ENCODE data around the gene CRIP1.

The CRIP1 gene

GRCh38 chr14:105490572-105491365, 4.1 kb downstream of the CRIP1 start, which contains the start of gene TEDC1:
TSS of gene TEDC1 (plus strand) at chr14:105491246. CDS start at chr14:105491376, 130 bp downstream.
- in situ Hi-C loops (cut with MboI; ENCODE audit: low sequenced_read_pairs) = loop anchor here (25.0 kb wide), 1 partner anchor 128 kb away; no protein-coding TSS in a partner anchor

- in situ Hi-C loops (cut with MboI; ENCODE audit: low sequenced_read_pairs) = loop anchor here (25.0 kb wide), 1 partner anchor 129 kb away; no protein-coding TSS in a partner anchor
Observed at GRCh38 chr14:105491366-105491973, 4.8 kb downstream of the CRIP1 start.

- in situ Hi-C loops (cut with MboI; ENCODE audit: low sequenced_read_pairs) = loop anchor here (25.0 kb wide), 1 partner anchor 130 kb away; no protein-coding TSS in a partner anchor
Observed at GRCh38 chr14:105492031-105492970, 5.6 kb downstream of the CRIP1 start.

- in situ Hi-C loops (cut with MboI; ENCODE audit: low sequenced_read_pairs) = loop anchor here (25.0 kb wide), 1 partner anchor 131 kb away; no protein-coding TSS in a partner anchor
Observed at GRCh38 chr14:105492971-105493871, 6.5 kb downstream of the CRIP1 start.

- in situ Hi-C loops (cut with MboI; ENCODE audit: low sequenced_read_pairs) = loop anchor here (25.0 kb wide), 1 partner anchor 132 kb away; no protein-coding TSS in a partner anchor
Observed at GRCh38 chr14:105493921-105494605, 7.4 kb downstream of the CRIP1 start.

GRCh38 chr14:105494606-105494929, 7.9 kb downstream of the CRIP1 start:
- in situ Hi-C loops (cut with MboI; ENCODE audit: low sequenced_read_pairs) = loop anchor here (25.0 kb wide), 1 partner anchor 132 kb away; no protein-coding TSS in a partner anchor

- in situ Hi-C loops (cut with MboI; ENCODE audit: low sequenced_read_pairs) = loop anchor here (25.0 kb wide), 1 partner anchor 133 kb away; no protein-coding TSS in a partner anchor
Observed at GRCh38 chr14:105495101-105495989, 8.7 kb downstream of the CRIP1 start.

GRCh38 chr14:105495990-105496830, 9.5 kb downstream of the CRIP1 start:
- in situ Hi-C loops (cut with MboI; ENCODE audit: low sequenced_read_pairs) = loop anchor here (25.0 kb wide), 1 partner anchor 134 kb away; no protein-coding TSS in a partner anchor

GRCh38 chr14:105496831-105497591, 10.3 kb downstream of the CRIP1 start:
- in situ Hi-C loops (cut with MboI; ENCODE audit: low sequenced_read_pairs) = loop anchor here (25.0 kb wide), 1 partner anchor 135 kb away; no protein-coding TSS in a partner anchor

GRCh38 chr14:105497671-105498429, 11.2 kb downstream of the CRIP1 start:
- in situ Hi-C loops (cut with MboI; ENCODE audit: low sequenced_read_pairs) = loop anchor here (25.0 kb wide), 1 partner anchor 136 kb away; no protein-coding TSS in a partner anchor

GRCh38 chr14:105498430-105499255, 12.0 kb downstream of the CRIP1 start:
- in situ Hi-C loops (cut with MboI; ENCODE audit: low sequenced_read_pairs) = loop anchor here (25.0 kb wide), 1 partner anchor 136 kb away; no protein-coding TSS in a partner anchor

GRCh38 chr14:105499256-105500035, 12.8 kb downstream of the CRIP1 start:
- in situ Hi-C loops (cut with MboI; ENCODE audit: low sequenced_read_pairs) = loop anchor here (25.0 kb wide), 1 partner anchor 137 kb away; no protein-coding TSS in a partner anchor

GRCh38 chr14:105500036-105500725, 13.5 kb downstream of the CRIP1 start:
- in situ Hi-C loops (cut with MboI; ENCODE audit: low sequenced_read_pairs) = no loop called here

Data from HL-60/S4 treated with retinoic acid at 250 ng/mL for 4 days and 3 days (cell line).